ENCODE results near the gene ARHGAP26.

GRCh38 chr5:143117821-143118220 lies 347.6 kb downstream of the ARHGAP26 start:
- TF ChIP-seq EGR1 (IDR thresholded peaks at IDR 0.05; ENCODE audit: low read depth in 2 of 2) = no peak
- TF ChIP-seq CTCF (IDR thresholded peaks at IDR 0.05; ENCODE audit: low read depth, low read length, missing input control) = no peak
- TF ChIP-seq MAX (IDR thresholded peaks at IDR 0.05) = no peak
- no peak for TF ChIP-seq SP1 (IDR thresholded peaks at IDR 0.05)
- no peak for TF ChIP-seq YY1 (IDR thresholded peaks at IDR 0.05)
- TF ChIP-seq REST (IDR thresholded peaks at IDR 0.05) = no peak
- TF ChIP-seq ZBTB33 (IDR thresholded peaks at IDR 0.05) = no peak
- no peak for TF ChIP-seq GABPA (IDR thresholded peaks at IDR 0.05 in 1 of 2, conservative IDR thresholded peaks at IDR 0.05 in 1 of 2)

Measured in liver (tissue), 3 donors.